Ishikawa (cell line): ENCODE results near the gene LCN1.

Experiments
- CREB1 ChIP-seq: IDR thresholded peaks from 2 replicates; pipeline ENCODE4 v1.6.1; 2012; ENCODE audit warnings: low read depth
- EGR1 ChIP-seq: IDR thresholded peaks from 2 replicates; pipeline ENCODE4 v1.6.1; 2012
- FOXM1 ChIP-seq: IDR thresholded peaks from 2 replicates; pipeline ENCODE4 v1.6.1; 2012; ENCODE audit warnings: low read depth, borderline replicate concordance
- TAF1 ChIP-seq: IDR thresholded peaks from 2 replicates; pipeline ENCODE4 v1.6.1; 2012; ENCODE audit warnings: low read depth, mild to moderate bottlenecking
- TF ChIP-seq, protein P1 (sequence below): IDR thresholded peaks from 2 replicates; pipeline ENCODE4 v1.6.1; 2012; ENCODE audit warnings: low read depth, mild to moderate bottlenecking
- TF ChIP-seq, protein P2 (sequence below): IDR thresholded peaks from 2 replicates; pipeline ENCODE4 v1.6.1; 2012

DNA sequence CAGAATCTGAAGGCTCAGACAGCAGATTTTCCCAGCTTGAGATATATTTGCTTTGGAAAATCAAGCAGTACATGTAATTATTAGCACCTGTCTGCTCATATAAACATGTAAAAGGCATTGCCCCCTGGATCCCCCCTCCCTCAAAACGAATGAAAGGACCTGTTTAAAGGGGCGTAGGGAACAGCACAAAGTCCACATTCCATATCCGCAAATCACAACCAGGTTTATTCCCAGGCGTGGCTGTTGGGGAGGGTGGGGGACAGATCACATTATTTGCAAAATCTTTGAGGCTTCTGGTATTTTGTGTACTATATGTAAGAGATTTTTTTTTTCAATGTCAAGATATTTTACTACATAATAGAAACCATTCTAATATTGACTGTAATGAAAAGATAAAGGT, 29.5 kb upstream of the LCN1 start:
- TF ChIP-seq TAF1: no peak
- no peak for TF ChIP-seq FOXM1
- TF ChIP-seq, protein P1, sequence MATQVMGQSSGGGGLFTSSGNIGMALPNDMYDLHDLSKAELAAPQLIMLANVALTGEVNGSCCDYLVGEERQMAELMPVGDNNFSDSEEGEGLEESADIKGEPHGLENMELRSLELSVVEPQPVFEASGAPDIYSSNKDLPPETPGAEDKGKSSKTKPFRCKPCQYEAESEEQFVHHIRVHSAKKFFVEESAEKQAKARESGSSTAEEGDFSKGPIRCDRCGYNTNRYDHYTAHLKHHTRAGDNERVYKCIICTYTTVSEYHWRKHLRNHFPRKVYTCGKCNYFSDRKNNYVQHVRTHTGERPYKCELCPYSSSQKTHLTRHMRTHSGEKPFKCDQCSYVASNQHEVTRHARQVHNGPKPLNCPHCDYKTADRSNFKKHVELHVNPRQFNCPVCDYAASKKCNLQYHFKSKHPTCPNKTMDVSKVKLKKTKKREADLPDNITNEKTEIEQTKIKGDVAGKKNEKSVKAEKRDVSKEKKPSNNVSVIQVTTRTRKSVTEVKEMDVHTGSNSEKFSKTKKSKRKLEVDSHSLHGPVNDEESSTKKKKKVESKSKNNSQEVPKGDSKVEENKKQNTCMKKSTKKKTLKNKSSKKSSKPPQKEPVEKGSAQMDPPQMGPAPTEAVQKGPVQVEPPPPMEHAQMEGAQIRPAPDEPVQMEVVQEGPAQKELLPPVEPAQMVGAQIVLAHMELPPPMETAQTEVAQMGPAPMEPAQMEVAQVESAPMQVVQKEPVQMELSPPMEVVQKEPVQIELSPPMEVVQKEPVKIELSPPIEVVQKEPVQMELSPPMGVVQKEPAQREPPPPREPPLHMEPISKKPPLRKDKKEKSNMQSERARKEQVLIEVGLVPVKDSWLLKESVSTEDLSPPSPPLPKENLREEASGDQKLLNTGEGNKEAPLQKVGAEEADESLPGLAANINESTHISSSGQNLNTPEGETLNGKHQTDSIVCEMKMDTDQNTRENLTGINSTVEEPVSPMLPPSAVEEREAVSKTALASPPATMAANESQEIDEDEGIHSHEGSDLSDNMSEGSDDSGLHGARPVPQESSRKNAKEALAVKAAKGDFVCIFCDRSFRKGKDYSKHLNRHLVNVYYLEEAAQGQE: no peak
- TF ChIP-seq CREB1: no peak
- no peak for TF ChIP-seq EGR1
- TF ChIP-seq, protein P2, sequence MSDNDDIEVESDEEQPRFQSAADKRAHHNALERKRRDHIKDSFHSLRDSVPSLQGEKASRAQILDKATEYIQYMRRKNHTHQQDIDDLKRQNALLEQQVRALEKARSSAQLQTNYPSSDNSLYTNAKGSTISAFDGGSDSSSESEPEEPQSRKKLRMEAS: no peak
